NK-92 (cell line): ENCODE data around the gene IL5.

ENCODE experiments used
- DNase-seq: peaks from one replicate; lab custom pipeline; 2025; ENCODE audit not compliant: unreplicated experiment; lab: John Stamatoyannopoulos, UW

Gene IL5

DNA sequence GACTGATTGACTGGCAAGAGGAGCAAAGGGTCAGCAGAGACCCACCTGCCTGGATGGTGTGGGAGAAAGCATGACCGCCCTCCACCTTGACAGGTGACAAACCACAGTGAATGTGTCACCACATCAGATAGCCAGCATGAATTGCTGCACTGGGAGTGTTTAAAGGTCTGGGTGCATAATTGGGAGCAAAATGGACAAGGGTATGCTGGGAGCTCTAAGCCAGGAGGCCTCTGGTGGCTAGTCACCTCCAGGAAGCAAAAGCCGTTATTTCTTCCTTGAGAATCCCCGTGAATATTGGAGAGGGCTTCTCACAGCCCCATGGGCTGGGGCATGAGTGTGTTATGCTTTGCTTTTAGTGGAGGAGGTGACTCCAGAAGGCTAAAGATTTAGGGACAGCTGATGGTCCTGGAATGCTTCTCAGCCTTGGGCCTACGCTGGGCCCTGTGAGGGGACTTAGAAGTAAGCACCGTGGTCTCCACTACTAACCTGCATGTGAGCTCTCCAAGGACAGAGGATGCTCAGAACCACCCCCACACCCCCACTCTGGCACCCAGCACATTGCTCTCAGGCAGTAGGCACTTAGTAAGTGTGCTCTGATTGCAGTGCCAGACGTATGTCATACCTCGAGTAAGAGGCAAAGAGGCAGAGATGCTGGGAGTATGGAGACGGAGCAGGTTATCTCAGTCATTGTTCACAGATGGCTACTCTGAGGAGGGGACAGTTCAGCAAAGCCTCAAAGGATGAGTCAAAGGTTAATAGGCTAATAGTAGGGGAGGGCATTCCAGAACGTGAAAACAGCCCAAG lies 43.7 kb downstream of the IL5 start:
- no peak for DNase-seq

DNA sequence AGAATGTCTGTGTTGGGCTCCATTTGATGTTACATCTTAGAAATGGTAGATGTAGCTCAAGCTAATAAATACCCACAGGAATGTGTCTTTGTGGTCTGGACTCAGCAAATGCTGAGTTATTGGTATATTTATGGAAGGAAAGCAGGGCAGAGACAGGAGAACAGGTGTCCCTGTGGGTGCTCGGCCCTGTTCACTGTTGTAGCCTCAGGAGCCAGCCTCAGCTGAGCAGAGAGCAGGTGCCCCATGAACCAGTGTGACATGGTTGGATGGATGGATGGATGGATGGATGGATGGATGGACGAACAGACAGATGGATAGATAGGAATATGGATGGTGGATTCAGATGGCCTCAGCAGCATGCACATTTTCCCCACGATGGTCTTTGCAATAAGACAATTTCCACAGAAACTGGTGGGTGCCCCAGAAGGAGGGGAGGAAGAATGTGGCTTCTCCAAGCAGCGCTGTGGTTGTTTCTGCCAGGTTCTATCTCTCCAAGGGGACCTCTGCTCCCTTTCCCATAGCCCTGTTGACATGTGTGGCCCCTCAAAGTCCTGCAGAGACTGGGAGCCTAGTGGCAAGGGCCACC lies 44.5 kb downstream of the IL5 start:
- no peak for DNase-seq

GRCh38 chr5:132498152-132498551 lies 45.2 kb downstream of the IL5 start:
- no peak for DNase-seq

DNA sequence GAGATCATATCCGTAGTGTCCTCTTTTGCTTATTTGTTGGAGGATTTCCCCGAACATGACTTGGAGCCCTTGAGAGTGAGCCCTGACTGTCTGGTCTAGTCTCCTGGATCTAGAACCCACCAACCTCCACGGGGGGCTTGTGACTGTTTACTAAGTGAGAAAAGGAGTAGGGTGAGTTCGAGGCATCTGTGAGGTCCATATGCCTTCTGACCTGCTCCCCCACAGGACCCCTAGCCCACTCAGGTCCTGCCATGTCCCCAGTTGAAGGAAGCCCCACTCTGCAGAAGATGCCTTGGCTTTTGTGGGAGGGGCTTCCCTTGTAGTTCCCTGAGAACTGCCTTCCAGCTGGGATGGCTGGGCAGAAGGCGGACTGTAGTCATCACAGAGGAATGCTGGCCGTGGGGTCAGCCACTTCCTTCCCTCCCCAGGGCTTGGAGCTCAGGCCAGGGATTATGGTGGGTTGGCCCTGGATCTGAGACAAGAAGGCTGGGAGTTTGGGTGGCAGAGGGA lies 45.8 kb downstream of the IL5 start:
- DNase-seq, result no peak

GRCh38 chr5:132496631-132497487 lies 46.5 kb downstream of the IL5 start:
- no peak for DNase-seq

DNA sequence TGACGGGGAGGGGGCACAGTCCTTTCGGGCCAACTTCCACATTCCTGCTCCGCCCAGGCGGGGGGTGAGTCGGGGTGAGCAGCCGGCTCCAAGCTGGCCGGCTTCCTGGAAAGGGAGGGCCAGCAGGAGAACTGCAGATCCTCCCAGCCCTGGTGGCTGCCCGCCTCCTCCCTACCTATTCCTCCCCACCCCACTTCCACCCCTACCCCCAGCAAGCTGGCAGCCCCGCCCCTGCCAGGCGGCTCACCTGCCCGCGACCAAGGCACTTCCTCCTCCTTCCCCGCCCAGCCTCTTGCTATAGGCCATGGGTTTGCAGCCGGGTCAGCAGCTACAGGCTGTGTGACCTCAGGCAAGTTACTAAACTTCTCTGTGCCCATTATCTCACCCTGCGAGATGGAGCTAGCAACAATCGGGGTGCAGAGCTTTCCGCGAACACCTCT lies 47.1 kb downstream of the IL5 start:
- peak; percentile 31 for DNase-seq

DNA sequence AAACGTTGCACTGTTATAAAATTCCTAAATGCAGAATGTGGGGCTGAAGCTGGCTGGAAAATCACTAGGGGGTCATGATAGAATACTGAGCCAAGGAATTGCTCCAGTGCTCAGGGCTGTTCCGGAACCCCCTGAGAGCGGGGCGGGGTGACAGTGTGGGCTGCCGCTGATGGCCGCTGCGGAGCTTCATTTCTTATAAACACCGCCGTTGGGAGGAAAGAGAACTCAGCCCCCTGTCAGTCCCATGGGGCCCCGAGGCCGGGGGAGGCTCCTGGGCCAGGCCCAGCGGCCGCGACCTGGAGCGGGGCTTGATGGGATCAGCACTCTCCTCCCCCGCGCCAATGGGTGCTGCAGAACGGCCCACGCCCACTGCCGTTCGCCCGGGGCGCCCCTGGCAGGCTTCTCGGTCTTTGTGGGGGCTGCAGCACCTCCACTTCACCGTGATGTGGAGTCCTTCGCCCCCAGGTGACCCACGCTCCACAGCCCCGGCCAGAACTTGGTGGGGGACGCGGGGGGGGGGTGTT lies 47.6 kb downstream of the IL5 start:
- no peak for DNase-seq

GRCh38 chr5:132493821-132494220 lies 49.5 kb downstream of the IL5 start:
- DNase-seq, result no peak

- no peak for DNase-seq
These were observed 50.1 kb downstream of the IL5 start for GRCh38 chr5:132493241-132493640.

- DNase-seq, result no peak
These were observed 50.8 kb downstream of the IL5 start for GRCh38 chr5:132492386-132493125.
